CD4-positive, alpha-beta T cell (primary cell): ENCODE data around the gene ADCYAP1R1. TPM values are rescaled to one million over a fixed set of nuclear protein-coding genes. Genes with fewer than 3 reads are reported as not detected.

Experiments used
- ATAC-seq: fragments of 200-7000 bp; cut with Tn5 transposase; one replicate; pipeline ENCODE4 v1.10.0; 2022; ENCODE audit warnings: mild to moderate bottlenecking; ENCODE audit not compliant: poor library complexity
- CTCF ChIA-PET: fragments of 350-600 bp; sonication (Branson Sonifier 250); formaldehyde crosslinking; loops from one replicate; lab custom pipeline; 2021; ENCODE audit warnings: antibody characterized with exemption, inconsistent platforms; lab: Charles Lee
- POLR2A ChIA-PET: fragments of 350-600 bp; sonication (Branson Sonifier 250); formaldehyde crosslinking; loops from one replicate; lab custom pipeline; 2021; ENCODE audit warnings: antibody characterized with exemption, inconsistent platforms; lab: Charles Lee
- DNase-seq, 14 experiments: peaks; one replicate each; pipeline ENCODE4 v3.0.0-alpha.2; 2013 to 2020; ENCODE audit warnings: mixed read lengths in 2 of 14
- H3K27ac ChIP-seq, 2 donors: one replicate each; pipeline versions ENCODE4 v1.5.1 to v1.7.0; 2013; ENCODE audit warnings: low read length in 2 of 2, low read depth in 1 of 2, mild to moderate bottlenecking in 1 of 2
- H3K27me3 ChIP-seq, 2 experiments: 1 replicate in 1 of 2; 2 replicates in 1 of 2; pipeline versions ENCODE4 v1.6.1 to v1.7.0; 2013; ENCODE audit warnings: low read length in 2 of 2, control low read depth in 1 of 2, mild to moderate bottlenecking in 1 of 2, moderate library complexity in 1 of 2; ENCODE audit not compliant: insufficient read depth in 2 of 2, control insufficient read depth in 1 of 2
- H3K36me3 ChIP-seq: one replicate; pipeline ENCODE4 v1.6.1; 2013; ENCODE audit warnings: low read length, control low read depth; ENCODE audit not compliant: insufficient read depth
- H3K4me1 ChIP-seq: one replicate; pipeline ENCODE4 v1.6.1; 2013; ENCODE audit warnings: low read length, control low read depth; ENCODE audit not compliant: insufficient read depth
- H3K4me3 ChIP-seq: one replicate; pipeline ENCODE4 v1.5.1; 2013; ENCODE audit warnings: mild to moderate bottlenecking, low read length, moderate library complexity
- H3K9me3 ChIP-seq, 2 experiments: 1 replicate in 1 of 2; 2 replicates in 1 of 2; pipeline versions ENCODE4 v1.6.1 to v1.7.0; 2013; ENCODE audit warnings: low read length in 2 of 2, mild to moderate bottlenecking in 2 of 2, control low read depth in 1 of 2, moderate library complexity in 1 of 2; ENCODE audit not compliant: control insufficient read depth in 1 of 2, insufficient read depth in 1 of 2
- H3K27ac Mint-ChIP-seq: one replicate; pipeline ENCODE4 v1.8.0; 2020; ENCODE audit warnings: mixed read lengths
- H3K27me3 Mint-ChIP-seq: one replicate; pipeline ENCODE4 v1.8.0; 2021; ENCODE audit warnings: mixed read lengths
- H3K36me3 Mint-ChIP-seq: one replicate; pipeline ENCODE4 v1.8.0; 2021; ENCODE audit warnings: low read depth, mixed read lengths
- H3K4me1 Mint-ChIP-seq: one replicate; pipeline ENCODE4 v1.8.0; 2021; ENCODE audit warnings: low read depth, mixed read lengths
- H3K4me3 Mint-ChIP-seq: one replicate; pipeline ENCODE4 v1.8.0; 2020; ENCODE audit warnings: mild to moderate bottlenecking, mixed read lengths
- H3K9me3 Mint-ChIP-seq: one replicate; pipeline ENCODE4 v1.8.0; 2020; ENCODE audit warnings: mixed read lengths
- intact Hi-C, 2 experiments: fragments of 100-400 bp; cut with DNase I in 1 of 2; cut with micrococcal nuclease in 1 of 2; formaldehyde crosslinking; loops; one replicate each; pipeline versions ENCODE4 v1.15.1 to v1.9.0; 2023 to 2025; cut with DNase I, micrococcal nuclease
- total RNA-seq, 174 experiments: library from RNA in 2 of 174; stranded (reverse) in 2 of 174; gene quantifications; one replicate each; pipeline ENCODE4 v1.2.3 and lab custom pipeline; 2021 to 2026
- TF ChIP-seq, protein P1 (sequence below): fragments of 200-600 bp; IDR thresholded peaks from one replicate; pipeline ENCODE4 v1.8.0; 2022; ENCODE audit warnings: antibody characterized with exemption, mild to moderate bottlenecking

Gene ADCYAP1R1
- total RNA-seq, 2 experiments from 2014 or later: not detected

GRCh38 chr7:31047313-31048146 lies 4.6 kb upstream of the ADCYAP1R1 start:
- intact Hi-C loops: no loop called here
- peaks cover 39% of the 10 kb centered on the region for H3K27me3 Mint-ChIP-seq

DNA sequence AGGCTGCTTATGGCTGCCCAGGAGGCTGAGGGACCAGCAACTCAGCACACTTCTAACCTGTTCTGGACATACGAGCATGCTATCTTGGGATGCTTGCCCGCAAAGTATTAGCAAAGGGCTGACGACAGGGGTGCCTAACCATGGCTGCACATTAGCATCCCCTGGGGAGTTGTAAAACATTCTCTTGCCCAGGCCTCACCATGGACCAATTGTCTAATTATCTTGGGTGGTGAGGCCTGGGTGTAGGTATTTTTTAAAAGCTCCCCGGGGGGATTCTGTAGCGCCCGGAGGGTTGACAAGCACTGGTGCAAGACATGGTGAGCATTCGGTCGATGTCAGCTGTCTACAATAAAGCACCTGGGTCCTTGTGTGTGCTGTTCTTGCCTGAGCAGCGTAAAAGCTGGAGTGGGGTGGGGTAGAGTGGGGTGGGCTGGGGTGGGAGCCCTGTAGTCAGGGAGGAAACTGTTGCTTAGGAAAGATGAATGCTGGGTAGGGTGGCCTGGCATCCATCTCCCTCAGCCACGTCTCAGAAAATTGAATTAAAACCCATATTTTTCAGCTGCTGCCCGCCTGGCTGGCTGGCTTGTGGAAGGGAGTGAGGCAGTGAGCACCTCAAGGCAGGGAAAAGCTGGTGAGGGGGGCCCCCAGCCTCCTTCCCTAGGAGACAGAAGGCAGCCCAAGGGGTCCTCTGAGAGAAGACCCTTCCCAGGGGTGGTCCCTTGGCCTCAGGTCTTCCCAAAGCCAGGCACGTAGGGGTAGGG lies 2.9 kb upstream of the ADCYAP1R1 start:
- DNase-seq: no peak
- ATAC-seq: no peak
- no peaks in the 10 kb centered on the region for H3K4me1 ChIP-seq
- Mint-ChIP-seq H3K27ac (no peak overlapping the region), H3K36me3 (no peaks in the 10 kb centered on the region), H3K27me3 (peaks cover 32% of the 10 kb centered on the region), H3K4me3 (no peak overlapping the region), H3K4me1 (no peaks in the 10 kb centered on the region), H3K9me3 (no peaks in the 10 kb centered on the region)
- H3K27ac ChIP-seq: no peak overlapping the region
- TF ChIP-seq, protein P1, sequence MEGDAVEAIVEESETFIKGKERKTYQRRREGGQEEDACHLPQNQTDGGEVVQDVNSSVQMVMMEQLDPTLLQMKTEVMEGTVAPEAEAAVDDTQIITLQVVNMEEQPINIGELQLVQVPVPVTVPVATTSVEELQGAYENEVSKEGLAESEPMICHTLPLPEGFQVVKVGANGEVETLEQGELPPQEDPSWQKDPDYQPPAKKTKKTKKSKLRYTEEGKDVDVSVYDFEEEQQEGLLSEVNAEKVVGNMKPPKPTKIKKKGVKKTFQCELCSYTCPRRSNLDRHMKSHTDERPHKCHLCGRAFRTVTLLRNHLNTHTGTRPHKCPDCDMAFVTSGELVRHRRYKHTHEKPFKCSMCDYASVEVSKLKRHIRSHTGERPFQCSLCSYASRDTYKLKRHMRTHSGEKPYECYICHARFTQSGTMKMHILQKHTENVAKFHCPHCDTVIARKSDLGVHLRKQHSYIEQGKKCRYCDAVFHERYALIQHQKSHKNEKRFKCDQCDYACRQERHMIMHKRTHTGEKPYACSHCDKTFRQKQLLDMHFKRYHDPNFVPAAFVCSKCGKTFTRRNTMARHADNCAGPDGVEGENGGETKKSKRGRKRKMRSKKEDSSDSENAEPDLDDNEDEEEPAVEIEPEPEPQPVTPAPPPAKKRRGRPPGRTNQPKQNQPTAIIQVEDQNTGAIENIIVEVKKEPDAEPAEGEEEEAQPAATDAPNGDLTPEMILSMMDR: no peak
- peaks cover 14 to 31% of the 10 kb centered on the region in 2 experiments for H3K27me3 ChIP-seq
- no peak overlapping the region for H3K4me3 ChIP-seq
- ChIA-PET CTCF (no interaction called here), POLR2A (no interaction called here)
- peaks cover 0 to 4% of the 10 kb centered on the region in 2 experiments for H3K9me3 ChIP-seq
- intact Hi-C loops: no loop called here
- H3K36me3 ChIP-seq: no peaks in the 10 kb centered on the region

More at GRCh38 chr7:31047313-31048146, 4.6 kb upstream of the ADCYAP1R1 start:
- ATAC-seq (no peak), DNase-seq (no peak)
- Histone ChIP-seq H3K9me3 (peaks cover 0 to 4% of the 10 kb centered on the region in 2 experiments), H3K36me3 (no peaks in the 10 kb centered on the region), H3K27ac (no peak overlapping the region), H3K4me1 (no peaks in the 10 kb centered on the region), H3K27me3 (peaks cover 6 to 25% of the 10 kb centered on the region in 2 experiments), H3K4me3 (no peak overlapping the region)
- Mint-ChIP-seq H3K4me3 (no peak overlapping the region), H3K27ac (no peak overlapping the region), H3K36me3 (no peaks in the 10 kb centered on the region), H3K9me3 (no peaks in the 10 kb centered on the region), H3K4me1 (no peaks in the 10 kb centered on the region)
- TF ChIP-seq, protein P1: no peak
- POLR2A ChIA-PET: no interaction called here
- CTCF ChIA-PET: no interaction called here

DNA sequence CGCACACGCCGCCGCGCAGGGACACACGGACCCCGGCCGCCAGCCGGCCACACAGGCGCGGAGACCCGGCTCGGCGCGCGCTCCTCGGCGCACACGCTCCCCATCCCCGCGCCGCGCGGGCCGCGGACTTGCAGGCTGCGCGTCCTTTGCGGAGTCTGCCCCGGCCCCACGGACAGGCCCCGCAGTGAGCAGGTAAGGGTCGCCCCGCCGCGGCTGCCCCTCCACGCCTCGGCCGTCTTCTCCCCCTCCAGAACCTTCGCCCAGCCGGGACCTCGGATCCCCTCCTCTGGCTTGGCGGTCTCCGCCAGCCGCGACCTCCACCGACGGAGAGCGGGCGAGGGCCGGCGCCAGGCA lies 356 bp downstream of the ADCYAP1R1 start:
- Mint-ChIP-seq H3K4me3 (no peak overlapping the region), H3K9me3 (no peaks in the 10 kb centered on the region), H3K27me3 (peaks cover 52% of the 10 kb centered on the region), H3K36me3 (no peaks in the 10 kb centered on the region), H3K4me1 (no peaks in the 10 kb centered on the region), H3K27ac (no peak overlapping the region)
- ChIA-PET POLR2A (no interaction called here), CTCF (no interaction called here)
- Histone ChIP-seq H3K36me3 (no peaks in the 10 kb centered on the region), H3K4me1 (no peaks in the 10 kb centered on the region), H3K27ac (no peak overlapping the region), H3K9me3 (peaks cover 0 to 4% of the 10 kb centered on the region in 2 experiments), H3K27me3 (peaks cover 20 to 31% of the 10 kb centered on the region in 2 experiments), H3K4me3 (no peak overlapping the region)
- TF ChIP-seq, protein P1: no peak
- ATAC-seq (no peak), DNase-seq (no peak)
- intact Hi-C loops: no loop called here
